H9 (cell line): Measurements from ENCODE around the gene EPHA3. TPM values are rescaled to one million over a fixed set of nuclear protein-coding genes. Genes with fewer than 3 reads are reported as not detected.

Experiments used
- DNase-seq: peaks from one replicate; pipeline ENCODE4 v3.0.0-alpha.2; 2017
- H2AFZ ChIP-seq: one replicate; pipeline ENCODE4 v1.6.1; 2013; ENCODE audit warnings: mild to moderate bottlenecking, low read length, control low read depth, moderate library complexity
- H2AK5ac ChIP-seq: 2 replicates; pipeline ENCODE4 v1.6.1; 2013; ENCODE audit warnings: low read length, control low read depth, mixed read lengths; ENCODE audit not compliant: insufficient read length
- H2BK120ac ChIP-seq: one replicate; pipeline ENCODE4 v1.6.1; 2013; ENCODE audit warnings: low read depth, mild to moderate bottlenecking, low read length, control low read depth, inconsistent platforms; ENCODE audit not compliant: poor library complexity, severe bottlenecking
- H2BK12ac ChIP-seq: 2 replicates; pipeline ENCODE4 v1.6.1; 2013; ENCODE audit warnings: low read length, control low read depth, mixed read lengths, low read depth; ENCODE audit not compliant: insufficient read length
- H2BK15ac ChIP-seq: 2 replicates; pipeline ENCODE4 v1.6.1; 2013; ENCODE audit warnings: low read depth, low read length, control low read depth
- H2BK20ac ChIP-seq: one replicate; pipeline ENCODE4 v1.6.1; 2013; ENCODE audit warnings: low read depth, mild to moderate bottlenecking, low read length, control low read depth, inconsistent platforms; ENCODE audit not compliant: poor library complexity, severe bottlenecking
- H2BK5ac ChIP-seq: 2 replicates; pipeline ENCODE4 v1.6.1; 2013; ENCODE audit warnings: low read length, control low read depth, mixed read lengths; ENCODE audit not compliant: insufficient read length
- H3K14ac ChIP-seq: 2 replicates; pipeline ENCODE4 v1.6.1; 2013; ENCODE audit warnings: low read length, control low read depth; ENCODE audit not compliant: insufficient read depth
- H3K18ac ChIP-seq: 2 replicates; pipeline ENCODE4 v1.6.1; 2013; ENCODE audit warnings: low read depth, mild to moderate bottlenecking, mixed read lengths, low read length, control low read depth; ENCODE audit not compliant: insufficient read length
- H3K23ac ChIP-seq: 2 replicates; pipeline ENCODE4 v1.6.1; 2013; ENCODE audit warnings: low read length, control low read depth, mixed read lengths, low read depth; ENCODE audit not compliant: insufficient read length
- H3K23me2 ChIP-seq: 2 replicates; pipeline ENCODE4 v1.6.1; 2013; ENCODE audit warnings: low read depth, mild to moderate bottlenecking, mixed read lengths, low read length, control low read depth; ENCODE audit not compliant: insufficient read length, poor library complexity, severe bottlenecking
- H3K27ac ChIP-seq: 2 replicates; pipeline ENCODE4 v1.5.1; 2013; ENCODE audit warnings: low read length, control low read depth, mixed read lengths, low read depth; ENCODE audit not compliant: insufficient read length
- H3K27me3 ChIP-seq: 2 replicates; pipeline ENCODE4 v1.6.1; 2013; ENCODE audit warnings: low read length, control low read depth, inconsistent platforms; ENCODE audit not compliant: insufficient read depth
- H3K4ac ChIP-seq: 2 replicates; pipeline ENCODE4 v1.6.1; 2013; ENCODE audit warnings: low read depth, mild to moderate bottlenecking, control low read depth, inconsistent platforms, low read length, moderate library complexity
- H3K4me1 ChIP-seq: 2 replicates; pipeline ENCODE4 v1.6.1; 2013; ENCODE audit warnings: low read length, control low read depth, inconsistent platforms; ENCODE audit not compliant: insufficient read depth
- H3K4me2 ChIP-seq: 2 replicates; pipeline ENCODE4 v1.6.1; 2013; ENCODE audit warnings: low read length, control low read depth, mixed read lengths; ENCODE audit not compliant: insufficient read length, insufficient read depth
- H3K56ac ChIP-seq: 2 replicates; pipeline ENCODE4 v1.6.1; 2013; ENCODE audit warnings: low read depth, mild to moderate bottlenecking, mixed read lengths, low read length, control low read depth; ENCODE audit not compliant: insufficient read length
- H3K79me1 ChIP-seq: 2 replicates; pipeline ENCODE4 v1.6.1; 2013; ENCODE audit warnings: low read depth, mild to moderate bottlenecking, moderate library complexity, low read length, control low read depth, inconsistent platforms; ENCODE audit not compliant: insufficient read depth, poor library complexity, severe bottlenecking
- H3K79me2 ChIP-seq: 2 replicates; pipeline ENCODE4 v1.6.1; 2013; ENCODE audit warnings: low read length, control low read depth, inconsistent platforms; ENCODE audit not compliant: insufficient read depth
- H3K9ac ChIP-seq: 2 replicates; pipeline ENCODE4 v1.6.1; 2013; ENCODE audit warnings: low read length, control low read depth, mixed read lengths; ENCODE audit not compliant: insufficient read length; ENCODE audit errors: extremely low read depth
- H3K9me3 ChIP-seq: one replicate; pipeline ENCODE4 v1.6.1; 2013; ENCODE audit warnings: low read depth, low read length, inconsistent platforms; ENCODE audit not compliant: control insufficient read depth
- H3T11ph ChIP-seq: one replicate; pipeline ENCODE4 v1.6.1; 2013; ENCODE audit warnings: mild to moderate bottlenecking, low read length, control low read depth, inconsistent platforms
- H4K20me1 ChIP-seq: one replicate; pipeline ENCODE4 v1.6.1; 2013; ENCODE audit not compliant: control insufficient read depth, insufficient read length, insufficient read depth
- H4K5ac ChIP-seq: 2 replicates; pipeline ENCODE4 v1.6.1; 2013; ENCODE audit warnings: low read depth, mild to moderate bottlenecking, mixed read lengths, low read length, control low read depth; ENCODE audit not compliant: insufficient read length
- H4K8ac ChIP-seq: replicated peaks from 2 replicates; pipeline ENCODE4 v1.6.1; 2013; ENCODE audit warnings: low read length, control low read depth, mixed read lengths, low read depth; ENCODE audit not compliant: insufficient read length
- H4K91ac ChIP-seq: 2 replicates; pipeline ENCODE4 v1.6.1; 2013; ENCODE audit warnings: low read depth, mild to moderate bottlenecking, moderate library complexity, mixed read lengths, low read length, control low read depth; ENCODE audit not compliant: insufficient read length
- H3K27ac Mint-ChIP-seq, 3 experiments: 2 replicates in 2 of 3; 3 replicates in 1 of 3; pipeline ENCODE4 v1.8.0; 2020 to 2021; ENCODE audit warnings: mixed read lengths in 3 of 3, mild to moderate bottlenecking in 1 of 3, moderate library complexity in 1 of 3
- H3K27me3 Mint-ChIP-seq: 2 replicates; pipeline ENCODE4 v1.8.0; 2021; ENCODE audit warnings: low read depth, mild to moderate bottlenecking, moderate library complexity, mixed read lengths
- H3K36me3 Mint-ChIP-seq, 3 experiments: 2 replicates in 2 of 3; 3 replicates in 1 of 3; pipeline ENCODE4 v1.8.0; 2020 to 2021; ENCODE audit warnings: low read depth in 3 of 3, mixed read lengths in 3 of 3; ENCODE audit not compliant: insufficient read depth in 1 of 3
- H3K4me1 Mint-ChIP-seq, 2 experiments: 2 replicates each; pipeline ENCODE4 v1.8.0; 2020; ENCODE audit warnings: mixed read lengths in 2 of 2
- H3K4me3 Mint-ChIP-seq, 2 experiments: 2 replicates in 1 of 2; 3 replicates in 1 of 2; pipeline ENCODE4 v1.8.0; 2020 to 2021; ENCODE audit warnings: mild to moderate bottlenecking in 2 of 2, mixed read lengths in 2 of 2, moderate library complexity in 1 of 2
- H3K9me3 Mint-ChIP-seq, 2 experiments: 2 replicates in 1 of 2; 3 replicates in 1 of 2; pipeline ENCODE4 v1.8.0; 2020; ENCODE audit warnings: mild to moderate bottlenecking in 2 of 2, mixed read lengths in 2 of 2, moderate library complexity in 1 of 2
- WGBS: extraction: QIAGEN DNeasy Blood & Tissue Kit; methylation state at CpG from one replicate; pipeline ENCODE4 v1.1.7; 2013; ENCODE audit warnings: missing lambda C conversion rate, low lambda C conversion rate, mixed read lengths; ENCODE audit not compliant: insufficient read length; ENCODE audit errors: extremely low coverage; 5-methylcytosine and 5-hydroxymethylcytosine counted together
- total RNA-seq: library from RNA; stranded (reverse); gene quantifications from 2 replicates; pipeline ENCODE4 v1.2.1, GENCODE V29; 2021
- TF ChIP-seq, protein P1 (sequence below): fragments of 200-600 bp; sonication (generic); conservative IDR thresholded peaks from 3 replicates; pipeline ENCODE4 v1.8.0; 2021; ENCODE audit warnings: antibody characterized with exemption, mild to moderate bottlenecking

The EPHA3 gene
- total RNA-seq, 1 experiment from 2014 or later: 0.66 TPM

DNA sequence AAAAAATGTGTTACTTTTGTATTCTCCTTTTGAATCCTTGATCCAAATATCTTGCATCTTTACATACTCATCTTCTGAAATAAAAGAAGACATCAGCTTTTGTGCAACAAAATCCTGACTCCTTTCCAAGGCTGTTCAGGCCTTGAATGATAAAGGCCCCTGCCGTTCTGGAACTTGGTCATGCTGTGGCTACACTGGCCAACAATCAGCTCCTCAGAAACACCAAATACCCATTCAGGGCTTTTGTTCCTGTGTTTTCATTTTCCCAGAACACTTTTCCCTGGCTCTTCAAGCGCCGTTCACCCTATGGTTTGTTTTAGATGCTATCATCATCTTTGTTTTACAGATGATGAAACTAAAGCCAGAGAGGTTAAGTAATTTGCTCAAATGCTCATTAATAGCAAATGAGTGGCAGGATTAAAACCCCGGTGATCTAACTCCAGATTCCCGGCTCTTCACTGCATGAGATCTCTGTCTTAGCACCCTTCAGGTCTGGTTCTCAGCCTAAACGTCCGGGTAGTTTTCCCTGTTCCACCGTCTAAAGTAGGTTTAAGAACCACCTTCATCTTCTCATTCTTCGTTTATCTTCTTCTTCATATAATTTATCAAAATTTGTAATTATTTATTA is 58.3 kb downstream of the EPHA3 start:
- H4K8ac ChIP-seq: no peak overlapping the region
- no peak overlapping the region for H3T11ph ChIP-seq
- WGBS: no CpG with 5 or more reads among the region's 9 CpGs
- no peak overlapping the region for H2AK5ac ChIP-seq
- H3K79me2 ChIP-seq: no peaks in the 10 kb centered on the region
- peak; percentile 58 for DNase-seq
- H3K18ac ChIP-seq: no peak overlapping the region
- H3K27ac Mint-ChIP-seq: peak overlapping the region; percentile 63 to 92 (median 91)
- TF ChIP-seq, protein P1, sequence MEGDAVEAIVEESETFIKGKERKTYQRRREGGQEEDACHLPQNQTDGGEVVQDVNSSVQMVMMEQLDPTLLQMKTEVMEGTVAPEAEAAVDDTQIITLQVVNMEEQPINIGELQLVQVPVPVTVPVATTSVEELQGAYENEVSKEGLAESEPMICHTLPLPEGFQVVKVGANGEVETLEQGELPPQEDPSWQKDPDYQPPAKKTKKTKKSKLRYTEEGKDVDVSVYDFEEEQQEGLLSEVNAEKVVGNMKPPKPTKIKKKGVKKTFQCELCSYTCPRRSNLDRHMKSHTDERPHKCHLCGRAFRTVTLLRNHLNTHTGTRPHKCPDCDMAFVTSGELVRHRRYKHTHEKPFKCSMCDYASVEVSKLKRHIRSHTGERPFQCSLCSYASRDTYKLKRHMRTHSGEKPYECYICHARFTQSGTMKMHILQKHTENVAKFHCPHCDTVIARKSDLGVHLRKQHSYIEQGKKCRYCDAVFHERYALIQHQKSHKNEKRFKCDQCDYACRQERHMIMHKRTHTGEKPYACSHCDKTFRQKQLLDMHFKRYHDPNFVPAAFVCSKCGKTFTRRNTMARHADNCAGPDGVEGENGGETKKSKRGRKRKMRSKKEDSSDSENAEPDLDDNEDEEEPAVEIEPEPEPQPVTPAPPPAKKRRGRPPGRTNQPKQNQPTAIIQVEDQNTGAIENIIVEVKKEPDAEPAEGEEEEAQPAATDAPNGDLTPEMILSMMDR: no peak
- peaks cover 3% of the 10 kb centered on the region for H3K4me1 ChIP-seq
- H3K79me1 ChIP-seq: no peaks in the 10 kb centered on the region
- no peaks in the 10 kb centered on the region for H3K23me2 ChIP-seq
- no peaks in the 10 kb centered on the region for H3K9me3 ChIP-seq
- H3K14ac ChIP-seq: no peak overlapping the region
- H3K9me3 Mint-ChIP-seq: no peaks in the 10 kb centered on the region
- peak overlapping the region; percentile 27 to 38; a peak in 2 of 5 replicates for H3K4me3 Mint-ChIP-seq
- no peak overlapping the region for H2BK120ac ChIP-seq
- no peak overlapping the region for H2AFZ ChIP-seq
- no peak overlapping the region for H2BK20ac ChIP-seq
- no peak overlapping the region for H4K91ac ChIP-seq
- no peak overlapping the region for H2BK5ac ChIP-seq
- no peaks in the 10 kb centered on the region for H3K27me3 Mint-ChIP-seq
- no peak overlapping the region for H2BK15ac ChIP-seq
- no peak overlapping the region for H3K27ac ChIP-seq
- H3K56ac ChIP-seq: no peak overlapping the region
- H3K4me1 Mint-ChIP-seq: peaks cover 43 to 44% of the 10 kb centered on the region in 2 experiments
- no peak overlapping the region for H3K23ac ChIP-seq
- no peak overlapping the region for H2BK12ac ChIP-seq
- H3K9ac ChIP-seq: no peak overlapping the region
- peaks cover 0 to 4% (median 0%) of the 10 kb centered on the region in 3 experiments; a peak in 1 of 7 replicates for H3K36me3 Mint-ChIP-seq
- H3K4ac ChIP-seq: no peak overlapping the region
- H3K27me3 ChIP-seq: no peaks in the 10 kb centered on the region
- H4K20me1 ChIP-seq: no peaks in the 10 kb centered on the region
- no peak overlapping the region for H4K5ac ChIP-seq
- H3K4me2 ChIP-seq: no peak overlapping the region
